GM21360 (cell line): ENCODE results near the gene HDAC8.
"Not testable (repeated sequence)": the region's sequence is repeated elsewhere in the genome, so short reads cannot be mapped to it uniquely, and the experiment has no call there.

Source experiments
- ATAC-seq: cut with Tn5 transposase; IDR thresholded peaks from one replicate; pipeline ENCODE4 v1.9.1; 2021; ENCODE audit warnings: mild to moderate bottlenecking, moderate library complexity; ENCODE audit not compliant: unreplicated experiment

HDAC8 gene

GRCh38 chrX:72326605-72327300 lies 245.9 kb downstream of the HDAC8 start:
- ATAC-seq: no peak

DNA sequence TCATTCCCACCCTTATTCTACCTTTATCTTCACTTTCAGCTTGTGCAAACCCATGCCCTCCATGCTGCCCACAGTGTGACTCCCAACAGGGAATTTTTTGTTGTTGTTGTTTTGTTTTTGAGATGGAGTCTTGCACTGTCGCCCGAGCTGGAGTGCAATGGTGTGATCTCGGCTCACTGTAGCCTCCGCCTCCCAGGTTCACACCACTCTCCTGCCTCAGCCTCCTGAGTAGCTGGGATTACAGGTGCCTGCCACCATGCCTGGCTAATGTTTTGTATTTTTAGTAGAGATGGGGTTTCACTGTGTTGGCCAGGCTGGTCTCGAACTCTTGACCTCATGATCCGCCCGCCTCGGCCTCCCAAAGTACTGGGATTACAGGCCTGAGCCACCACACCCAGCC lies 253.0 kb downstream of the HDAC8 start:
- ATAC-seq: not testable (repeated sequence)

DNA sequence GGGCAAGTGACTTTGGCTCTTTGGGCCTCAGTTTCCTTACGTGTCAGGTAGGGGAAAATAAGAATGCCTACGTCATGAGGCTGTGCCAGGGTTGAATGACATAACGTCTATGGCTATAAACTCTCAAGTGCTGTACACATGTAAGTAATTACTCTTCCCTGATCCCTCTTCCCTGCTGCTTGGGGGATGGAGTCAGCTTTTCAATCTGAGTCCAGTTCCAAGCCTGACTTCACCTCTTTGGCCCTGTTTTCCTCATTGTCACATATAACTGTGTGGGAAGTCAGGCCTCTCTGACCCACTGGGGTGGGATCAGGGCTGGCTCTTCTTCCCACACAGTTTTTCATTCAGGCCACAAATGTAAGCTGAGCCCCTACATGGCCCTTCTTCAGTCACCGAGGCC lies 255.5 kb downstream of the HDAC8 start:
- ATAC-seq: no peak

GRCh38 chrX:72316408-72317110 lies 256.1 kb downstream of the HDAC8 start:
- no peak for ATAC-seq

GRCh38 chrX:72314881-72315280 lies 257.8 kb downstream of the HDAC8 start:
- ATAC-seq: no peak

GRCh38 chrX:72313707-72314641 lies 258.7 kb downstream of the HDAC8 start:
- ATAC-seq: no peak

GRCh38 chrX:72312311-72312940 lies 260.2 kb downstream of the HDAC8 start:
- no peak for ATAC-seq

GRCh38 chrX:72309297-72310071 lies 263.2 kb downstream of the HDAC8 start:
- ATAC-seq: no peak

GRCh38 chrX:72308566-72309296 lies 263.9 kb downstream of the HDAC8 start:
- ATAC-seq: no peak

- ATAC-seq: no peak
Measured at GRCh38 chrX:72308209-72308565, 264.5 kb downstream of the HDAC8 start.

GRCh38 chrX:72307646-72308051 lies 265.0 kb downstream of the HDAC8 start:
- ATAC-seq: no peak

DNA sequence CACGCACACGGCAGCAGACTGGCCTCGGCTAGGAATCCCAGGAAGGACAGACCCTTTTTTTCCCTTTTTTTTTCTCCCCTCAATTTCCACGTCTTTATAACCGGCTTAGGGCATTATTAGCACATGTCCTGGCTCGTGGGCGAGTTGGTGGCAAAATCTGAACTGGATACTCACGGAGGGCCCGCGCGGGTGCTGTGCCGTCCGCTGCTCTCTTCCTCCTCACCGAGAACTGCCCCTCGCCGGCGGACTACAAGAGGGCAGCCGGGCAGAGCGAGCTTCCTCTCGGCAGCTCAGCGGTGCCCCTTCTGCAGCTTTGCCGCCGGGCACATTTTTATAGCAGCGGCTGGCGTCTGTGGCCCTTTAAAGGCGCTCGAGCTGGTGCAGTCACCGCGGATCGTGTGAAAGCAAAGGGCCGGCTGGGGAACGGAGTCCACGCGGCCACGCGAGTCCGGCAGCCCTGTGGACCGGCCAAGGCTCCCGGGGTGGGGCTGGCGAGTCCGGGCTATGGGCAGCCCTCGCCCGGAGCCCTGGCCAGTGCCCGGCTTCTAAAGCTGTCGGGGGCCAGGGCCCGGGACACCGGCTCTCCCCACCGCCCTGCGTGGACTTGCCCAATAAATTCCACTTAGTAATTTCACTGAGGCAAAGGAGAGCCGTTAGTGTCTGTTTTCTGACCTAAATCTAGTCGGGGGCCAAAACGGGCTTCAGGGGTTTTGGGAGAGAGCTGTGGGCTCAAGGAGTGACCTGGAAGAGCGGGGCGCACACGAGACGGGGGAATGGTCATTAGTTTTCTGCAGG lies 265.6 kb downstream of the HDAC8 start:
- peak; percentile 60 for ATAC-seq

GRCh38 chrX:72306085-72306801 lies 266.4 kb downstream of the HDAC8 start:
- peak; percentile 7 for ATAC-seq

DNA sequence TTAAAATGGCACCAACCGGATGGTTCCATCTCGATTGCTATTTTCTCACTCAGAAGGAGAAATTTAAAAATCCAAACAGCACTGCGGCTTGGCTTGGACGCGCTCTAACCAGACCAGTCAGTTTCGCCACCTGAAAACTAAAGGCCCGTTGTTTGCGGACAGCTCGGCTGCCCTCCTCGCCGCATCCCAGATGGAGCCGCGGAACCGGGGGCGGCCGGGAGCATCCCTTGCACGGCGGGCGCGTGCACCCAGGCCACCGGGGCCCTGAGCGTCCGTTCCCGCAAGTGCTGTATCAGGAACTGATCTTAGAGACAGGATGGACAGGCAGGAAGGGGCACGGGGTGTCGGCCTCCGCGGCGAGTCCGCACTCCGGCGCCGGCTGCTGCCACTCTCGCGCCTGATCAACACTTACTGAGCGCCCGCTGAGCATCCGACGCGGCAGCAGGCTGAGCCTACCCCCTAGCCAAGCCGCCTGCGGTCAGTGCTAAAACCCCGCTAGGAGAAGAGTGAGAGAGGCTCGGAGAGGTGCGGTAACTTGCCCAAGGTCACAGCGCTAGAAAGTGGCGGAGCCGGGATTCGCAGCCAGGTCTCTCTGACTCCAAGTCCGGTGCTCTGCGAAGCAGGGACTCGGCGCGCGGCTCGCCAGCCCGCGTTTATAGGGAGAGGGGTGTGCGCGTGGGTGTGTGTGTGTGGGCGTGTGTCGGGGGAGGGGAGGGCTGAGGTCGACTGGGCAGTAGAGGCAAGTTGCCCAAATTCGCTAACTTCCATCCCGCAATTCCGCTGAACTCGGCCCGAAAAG lies 267.2 kb downstream of the HDAC8 start, which contains the start of gene CITED1:
CITED1 (minus strand) TSS at position 629 of the 799 bp plus-strand sequence. CDS start 3,045 bp downstream, outside the sequence.
- no peak for ATAC-seq

DNA sequence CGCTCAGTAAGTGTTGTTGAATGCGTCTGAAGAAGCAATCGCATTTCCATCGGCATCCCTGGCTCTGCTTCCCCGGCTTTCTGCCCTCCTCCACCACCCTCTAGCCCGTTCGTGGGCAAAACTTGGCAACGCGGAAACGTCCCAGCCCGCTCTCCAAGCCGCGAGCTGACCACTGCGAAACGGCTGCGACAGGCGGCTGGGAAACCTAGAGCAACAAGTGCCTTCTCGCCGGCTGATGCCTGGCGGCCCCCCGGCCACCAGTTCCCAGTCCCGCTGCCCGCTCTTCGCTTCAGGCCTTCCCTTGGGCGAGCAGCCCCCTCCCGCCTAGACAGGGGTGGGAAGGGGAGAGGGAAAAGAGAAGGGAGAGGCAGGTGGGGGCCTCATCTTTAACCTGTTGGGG lies 267.8 kb downstream of the HDAC8 start:
- no peak for ATAC-seq

DNA sequence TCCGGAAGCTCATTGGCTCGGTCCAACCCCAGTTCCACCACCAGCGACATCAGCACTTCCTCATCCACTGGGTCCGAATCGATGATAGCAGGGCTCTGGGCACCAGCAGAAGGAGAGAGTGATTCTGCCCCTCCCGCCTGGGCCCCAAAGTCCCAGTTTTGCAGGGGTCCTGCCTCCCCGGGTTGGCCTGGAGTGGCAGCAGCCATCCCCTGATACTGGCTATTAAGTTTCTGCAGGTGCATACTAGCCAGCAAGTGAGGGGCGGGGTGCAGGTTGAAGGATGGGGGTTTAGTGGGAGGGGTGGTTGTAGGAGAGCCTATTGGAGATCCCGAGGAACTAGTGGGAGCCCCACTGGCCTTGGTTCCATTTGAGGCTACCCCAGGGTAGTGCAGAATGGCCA lies 270.9 kb downstream of the HDAC8 start:
- no peak for ATAC-seq
